Measurements from ENCODE around the gene RAP1GDS1. TPM values are rescaled to one million over a fixed set of nuclear protein-coding genes. Genes with fewer than 3 reads are reported as not detected.

Gene RAP1GDS1
- polyA plus RNA-seq, 1 of the 3 experiments (the other 2 are of a cell fraction), result 25.6 TPM

DNA sequence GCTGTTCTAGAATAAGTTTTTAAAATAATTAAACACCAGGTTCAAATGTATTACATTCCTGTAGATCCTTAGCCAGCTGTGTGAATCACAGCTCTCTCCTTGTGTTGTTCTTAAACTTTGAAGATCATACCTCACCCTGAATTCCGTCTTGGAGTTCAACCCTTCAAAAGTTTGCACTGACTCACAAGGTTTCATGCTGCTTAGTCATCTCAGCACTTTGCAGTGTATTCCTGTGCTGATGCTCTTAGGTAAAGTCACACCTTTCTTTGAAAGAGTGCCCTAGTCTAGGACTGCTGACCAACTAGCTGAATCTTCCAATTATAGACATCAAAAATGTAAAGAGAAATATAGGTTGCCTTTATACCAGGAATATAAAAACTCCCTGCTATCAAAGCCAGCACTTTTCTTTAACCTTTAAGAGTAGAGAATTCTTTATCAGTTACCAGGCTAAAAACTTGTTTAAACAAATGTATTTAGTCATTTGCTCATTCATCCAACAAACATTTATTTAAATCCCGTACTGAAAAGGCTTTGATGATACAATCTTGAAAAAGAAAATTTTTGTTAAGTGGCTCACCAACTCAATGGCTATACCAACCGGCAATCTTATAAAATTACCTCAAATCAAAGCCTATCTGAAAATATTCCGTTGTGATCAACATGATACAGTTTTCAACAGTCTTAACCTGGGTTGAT, 169.7 kb downstream of the RAP1GDS1 start:
- Histone ChIP-seq H3K79me2 (ENCODE audit: insufficient read depth) (no peaks in the 10 kb centered on the region), H3K4me3 (ENCODE audit: low read depth in 2 of 2, low read length in 1 of 2) (no peak overlapping the region), H3K9me3 (0 out of 2 replicates have a peak, but pooled peaks cover 4% of the 10 kb centered on the region), H3K9ac (peak overlapping the region; percentile 26; the same call in 1 of the 2 replicates), H2AFZ (ENCODE audit: low read depth) (no peak overlapping the region), H3K27me3 (ENCODE audit: insufficient read depth) (no peaks in the 10 kb centered on the region), H3K4me1 (ENCODE audit: control insufficient read depth in 1 of 2, insufficient read depth in 2 of 2, low read depth in 1 of 2, low read length in 1 of 2) (peaks cover 2 to 32% of the 10 kb centered on the region in 2 experiments; a peak in 2 of 4 replicates), H3K4me2 (peak overlapping the region; percentile 49), H3K27ac (ENCODE audit: low read depth in 2 of 2, low read length in 1 of 2) (peak overlapping the region in 1 of 2 experiments; percentile 83; a peak in 2 of 4 replicates), H3F3A (replicated peaks; ENCODE audit: insufficient read depth) (peaks cover 31% of the 10 kb centered on the region), H4K20me1 (ENCODE audit: insufficient read depth) (no peaks in the 10 kb centered on the region), H3K9me2 (no peaks in the 10 kb centered on the region), H3K36me3 (replicated peaks in 1 of 2; ENCODE audit: control insufficient read depth in 1 of 2, insufficient read depth in 2 of 2, low read length in 1 of 2) (peaks cover 9 to 13% of the 10 kb centered on the region in 2 experiments)
- 17% methylated on average over 4 of the region's 4 CpGs for WGBS (ENCODE audit: low lambda C conversion rate)
- TF ChIP-seq NFIC (IDR thresholded peaks at IDR 0.05; ENCODE audit: borderline replicate concordance) (peak; percentile 40; the same call in 1 of the 2 replicates), RCOR1 (IDR thresholded peaks at IDR 0.05; ENCODE audit: low read length) (no peak), CHD2 (IDR thresholded peaks at IDR 0.05; ENCODE audit: low read length, partially characterized antibody) (no peak), RXRA (IDR thresholded peaks at IDR 0.05; ENCODE audit: borderline replicate concordance, low read depth) (peak; percentile 69; the same call in 1 of the 2 replicates), SMC3 (IDR thresholded peaks at IDR 0.05; ENCODE audit: low read depth, low read length) (no peak), TCF12 (IDR thresholded peaks at IDR 0.05) (peak; percentile 51), FOSL2 (IDR thresholded peaks at IDR 0.05; ENCODE audit: borderline replicate concordance, low read depth) (peak; percentile 91), EP300 (IDR thresholded peaks at IDR 0.05; ENCODE audit: borderline replicate concordance in 1 of 2, low read depth in 1 of 2, low read length in 1 of 2) (peak in 1 of 2 experiments; percentile 30; a peak in 1 of 4 replicates), JUND (IDR thresholded peaks at IDR 0.05) (peak; percentile 63), TEAD4 (IDR thresholded peaks at IDR 0.05; ENCODE audit: borderline replicate concordance, insufficient read depth) (peak; percentile 20; the same call in 1 of the 2 replicates), RFX5 (IDR thresholded peaks at IDR 0.05; ENCODE audit: low read length) (no peak), MEF2A (IDR thresholded peaks at IDR 0.05; ENCODE audit: borderline replicate concordance, low read depth) (peak; percentile 9; the same call in 1 of the 2 replicates), NRF1 (IDR thresholded peaks at IDR 0.05; ENCODE audit: low read depth, low read length) (no peak), FOXM1 (IDR thresholded peaks at IDR 0.05; ENCODE audit: low read depth) (no peak)
- TF ChIP-seq, protein P1, sequence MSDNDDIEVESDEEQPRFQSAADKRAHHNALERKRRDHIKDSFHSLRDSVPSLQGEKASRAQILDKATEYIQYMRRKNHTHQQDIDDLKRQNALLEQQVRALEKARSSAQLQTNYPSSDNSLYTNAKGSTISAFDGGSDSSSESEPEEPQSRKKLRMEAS (IDR thresholded peaks at IDR 0.05; ENCODE audit: low read depth), result peak; percentile 27; the same call in 1 of the 2 replicates
- TF ChIP-seq, protein P2, sequence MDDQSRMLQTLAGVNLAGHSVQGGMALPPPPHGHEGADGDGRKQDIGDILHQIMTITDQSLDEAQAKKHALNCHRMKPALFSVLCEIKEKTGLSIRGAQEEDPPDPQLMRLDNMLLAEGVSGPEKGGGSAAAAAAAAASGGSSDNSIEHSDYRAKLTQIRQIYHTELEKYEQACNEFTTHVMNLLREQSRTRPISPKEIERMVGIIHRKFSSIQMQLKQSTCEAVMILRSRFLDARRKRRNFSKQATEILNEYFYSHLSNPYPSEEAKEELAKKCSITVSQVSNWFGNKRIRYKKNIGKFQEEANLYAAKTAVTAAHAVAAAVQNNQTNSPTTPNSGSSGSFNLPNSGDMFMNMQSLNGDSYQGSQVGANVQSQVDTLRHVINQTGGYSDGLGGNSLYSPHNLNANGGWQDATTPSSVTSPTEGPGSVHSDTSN (IDR thresholded peaks at IDR 0.05), result peak; percentile 37
- TF ChIP-seq, protein P3, sequence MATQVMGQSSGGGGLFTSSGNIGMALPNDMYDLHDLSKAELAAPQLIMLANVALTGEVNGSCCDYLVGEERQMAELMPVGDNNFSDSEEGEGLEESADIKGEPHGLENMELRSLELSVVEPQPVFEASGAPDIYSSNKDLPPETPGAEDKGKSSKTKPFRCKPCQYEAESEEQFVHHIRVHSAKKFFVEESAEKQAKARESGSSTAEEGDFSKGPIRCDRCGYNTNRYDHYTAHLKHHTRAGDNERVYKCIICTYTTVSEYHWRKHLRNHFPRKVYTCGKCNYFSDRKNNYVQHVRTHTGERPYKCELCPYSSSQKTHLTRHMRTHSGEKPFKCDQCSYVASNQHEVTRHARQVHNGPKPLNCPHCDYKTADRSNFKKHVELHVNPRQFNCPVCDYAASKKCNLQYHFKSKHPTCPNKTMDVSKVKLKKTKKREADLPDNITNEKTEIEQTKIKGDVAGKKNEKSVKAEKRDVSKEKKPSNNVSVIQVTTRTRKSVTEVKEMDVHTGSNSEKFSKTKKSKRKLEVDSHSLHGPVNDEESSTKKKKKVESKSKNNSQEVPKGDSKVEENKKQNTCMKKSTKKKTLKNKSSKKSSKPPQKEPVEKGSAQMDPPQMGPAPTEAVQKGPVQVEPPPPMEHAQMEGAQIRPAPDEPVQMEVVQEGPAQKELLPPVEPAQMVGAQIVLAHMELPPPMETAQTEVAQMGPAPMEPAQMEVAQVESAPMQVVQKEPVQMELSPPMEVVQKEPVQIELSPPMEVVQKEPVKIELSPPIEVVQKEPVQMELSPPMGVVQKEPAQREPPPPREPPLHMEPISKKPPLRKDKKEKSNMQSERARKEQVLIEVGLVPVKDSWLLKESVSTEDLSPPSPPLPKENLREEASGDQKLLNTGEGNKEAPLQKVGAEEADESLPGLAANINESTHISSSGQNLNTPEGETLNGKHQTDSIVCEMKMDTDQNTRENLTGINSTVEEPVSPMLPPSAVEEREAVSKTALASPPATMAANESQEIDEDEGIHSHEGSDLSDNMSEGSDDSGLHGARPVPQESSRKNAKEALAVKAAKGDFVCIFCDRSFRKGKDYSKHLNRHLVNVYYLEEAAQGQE (IDR thresholded peaks at IDR 0.05; ENCODE audit: low read depth, low read length), result 0 out of 2 replicates have a peak, but pooled peaks have one; percentile 14
- TF ChIP-seq, protein P4, sequence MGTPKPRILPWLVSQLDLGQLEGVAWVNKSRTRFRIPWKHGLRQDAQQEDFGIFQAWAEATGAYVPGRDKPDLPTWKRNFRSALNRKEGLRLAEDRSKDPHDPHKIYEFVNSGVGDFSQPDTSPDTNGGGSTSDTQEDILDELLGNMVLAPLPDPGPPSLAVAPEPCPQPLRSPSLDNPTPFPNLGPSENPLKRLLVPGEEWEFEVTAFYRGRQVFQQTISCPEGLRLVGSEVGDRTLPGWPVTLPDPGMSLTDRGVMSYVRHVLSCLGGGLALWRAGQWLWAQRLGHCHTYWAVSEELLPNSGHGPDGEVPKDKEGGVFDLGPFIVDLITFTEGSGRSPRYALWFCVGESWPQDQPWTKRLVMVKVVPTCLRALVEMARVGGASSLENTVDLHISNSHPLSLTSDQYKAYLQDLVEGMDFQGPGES (IDR thresholded peaks at IDR 0.05; ENCODE audit: low read depth, low read length), result no peak
- ChIA-PET POLR2A (no interaction called here), CTCF (interaction anchor here (0.6 to 1.6 kb wide), 5 partner anchors 8 to 1032 kb away, joined by 3 to 5 read pairs (median 3); no protein-coding TSS in a partner anchor)
- DNase-seq, result no peak
